HG02943 (cell line): ENCODE measurements around the gene NFIB.

Experiments used
- ATAC-seq: cut with Tn5 transposase; IDR thresholded peaks from one replicate; pipeline ENCODE4 v1.9.1; 2021; ENCODE audit warnings: mild to moderate bottlenecking, low read depth, moderate library complexity; ENCODE audit not compliant: unreplicated experiment

The NFIB gene

DNA sequence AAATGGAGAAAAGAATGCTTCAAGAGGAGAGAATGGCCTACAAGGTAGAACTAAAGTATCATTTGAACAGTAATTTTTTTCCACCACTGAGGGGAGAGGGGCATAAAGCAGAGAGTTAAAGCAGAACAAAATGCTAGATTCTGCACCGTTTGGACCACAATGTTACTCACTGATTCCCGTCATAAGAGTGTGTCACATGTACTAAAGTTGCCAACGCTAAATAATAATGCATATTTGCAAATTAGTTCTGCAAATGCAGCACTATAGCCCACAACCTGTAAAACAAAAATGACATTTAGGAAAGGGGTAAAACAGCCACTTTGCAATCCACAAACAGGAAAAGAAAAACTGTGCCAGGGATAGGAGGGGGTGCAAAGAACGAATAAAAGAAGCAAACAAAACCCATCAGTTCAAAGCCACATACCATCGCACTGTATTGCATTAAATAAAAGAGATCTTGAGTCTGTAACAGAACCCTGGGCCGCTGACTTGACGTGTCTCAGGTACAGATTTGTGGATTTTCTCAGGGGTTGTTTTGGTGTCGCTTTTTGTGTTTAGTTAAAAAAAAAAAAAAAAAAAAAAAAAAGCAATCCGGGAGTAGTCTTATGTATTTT is 7.7 kb upstream of the NFIB start:
- ATAC-seq: no peak

DNA sequence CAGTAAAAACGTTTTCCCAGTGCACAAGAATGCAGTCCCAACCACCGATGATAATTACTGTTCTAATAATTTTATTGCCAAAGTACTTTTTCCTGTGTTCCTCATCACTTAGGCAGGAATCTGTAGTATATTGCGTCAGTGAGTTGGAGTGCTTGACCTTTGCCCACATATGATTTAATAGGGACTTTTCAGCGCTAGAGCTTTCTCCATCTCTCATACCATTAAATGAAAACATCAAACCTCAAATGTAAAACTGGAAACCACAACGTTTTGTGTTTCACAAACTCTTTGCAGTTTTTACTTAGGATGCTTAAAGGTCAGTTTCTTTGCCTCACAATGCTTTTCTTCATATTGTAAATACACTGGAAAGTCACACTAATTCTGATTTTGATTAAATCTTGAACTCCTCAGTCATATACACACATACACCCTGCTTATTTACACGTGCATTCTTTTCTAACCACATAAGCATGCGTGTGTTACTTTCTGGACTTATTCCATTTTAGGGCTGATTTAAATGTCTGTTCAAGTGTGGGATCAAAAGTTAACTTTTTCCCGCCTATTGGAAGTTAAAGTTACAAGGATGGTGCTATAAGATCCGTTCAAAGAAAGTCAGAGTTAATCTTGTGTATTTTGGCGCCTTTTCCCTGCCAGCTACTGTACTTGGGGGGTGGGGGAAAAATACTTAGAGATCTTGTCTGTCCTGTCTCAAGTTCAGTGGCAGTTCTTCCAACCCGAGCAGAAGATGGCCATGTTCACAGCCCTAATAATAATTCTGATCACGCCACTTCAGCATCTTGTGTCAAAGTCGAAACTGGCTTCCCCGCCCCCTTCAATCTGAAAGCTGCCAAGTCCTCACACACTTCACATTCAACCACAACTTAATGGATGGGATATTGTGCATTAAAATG is 6.6 kb upstream of the NFIB start:
- no peak for ATAC-seq

DNA sequence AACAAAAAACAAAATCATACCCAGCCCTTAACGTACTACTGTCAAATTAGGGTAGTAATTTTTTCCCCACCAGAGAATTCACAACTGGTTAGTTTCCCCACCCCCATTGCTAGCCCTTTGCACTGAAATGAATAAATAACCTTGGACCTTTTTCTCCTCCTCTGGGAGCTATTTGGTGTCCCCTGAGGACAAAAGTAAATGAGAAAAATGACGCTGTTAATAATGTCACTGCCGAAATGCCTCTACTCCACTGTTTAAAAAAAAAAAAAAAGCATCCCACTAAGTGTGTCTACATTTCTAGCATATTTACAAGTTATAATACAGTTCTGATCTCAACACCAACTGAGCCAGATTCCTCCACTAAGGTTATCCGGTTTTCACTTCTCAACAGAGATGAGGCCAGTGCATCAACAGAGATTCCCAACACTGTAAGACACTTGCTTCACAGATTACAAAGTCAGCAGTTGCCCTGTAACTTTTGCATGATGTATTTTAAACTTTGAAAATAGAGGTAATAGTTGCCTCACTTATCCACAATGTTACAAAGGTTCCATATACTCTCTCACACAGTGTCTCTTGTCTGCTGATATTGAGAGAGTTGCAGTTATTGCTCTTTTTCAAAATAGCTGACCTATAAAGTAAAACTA is 5.1 kb upstream of the NFIB start:
- no peak for ATAC-seq

DNA sequence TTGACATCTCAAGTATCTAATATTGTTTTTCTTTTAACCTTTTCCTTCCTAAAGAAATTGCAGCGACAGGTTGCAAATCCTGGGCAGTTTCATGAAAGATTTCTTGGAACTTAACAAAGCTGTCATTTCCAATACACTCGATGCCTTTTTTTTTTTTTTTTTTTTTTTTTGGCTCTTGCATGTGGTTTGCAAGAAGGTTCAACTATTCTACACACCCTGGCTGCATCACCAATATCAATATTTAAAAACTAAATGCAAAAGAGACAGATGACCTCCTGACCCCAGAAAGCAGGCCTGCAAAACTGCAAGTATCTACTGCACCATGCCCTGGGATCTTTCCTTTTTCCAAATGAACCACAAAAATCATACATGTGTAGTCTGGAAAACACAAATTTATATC is 4.4 kb upstream of the NFIB start:
- no peak for ATAC-seq

DNA sequence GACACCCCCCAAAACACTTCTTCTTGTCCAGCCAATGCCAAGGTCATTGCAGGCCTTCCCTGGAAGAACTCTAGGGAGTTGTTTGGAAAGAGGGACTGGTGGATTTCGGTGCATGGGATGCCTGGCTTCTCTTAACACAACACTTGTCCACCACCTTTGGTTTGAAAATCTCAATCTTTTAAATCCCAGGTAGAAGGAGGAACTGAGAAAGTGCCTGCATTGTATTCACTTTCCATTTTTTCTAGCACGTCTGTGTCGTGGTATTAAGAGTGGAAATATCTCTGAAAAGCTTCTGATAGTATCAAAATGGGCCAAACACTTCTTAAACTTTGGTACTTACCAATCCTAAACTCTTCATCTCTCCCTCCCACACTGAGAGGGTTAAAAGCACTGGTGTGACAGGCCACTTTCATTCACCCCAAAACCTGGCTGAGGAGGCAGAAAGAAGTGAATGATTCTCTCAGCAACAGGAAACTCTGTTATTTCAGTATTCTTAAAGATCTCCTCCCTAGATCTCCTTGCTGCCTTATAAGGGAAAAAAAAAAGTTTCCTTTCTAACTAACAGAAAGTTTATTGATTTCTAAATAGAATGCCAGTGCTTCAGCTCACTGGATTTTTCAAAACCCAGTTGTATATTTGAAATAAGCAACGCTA is 3.9 kb upstream of the NFIB start:
- no peak for ATAC-seq

DNA sequence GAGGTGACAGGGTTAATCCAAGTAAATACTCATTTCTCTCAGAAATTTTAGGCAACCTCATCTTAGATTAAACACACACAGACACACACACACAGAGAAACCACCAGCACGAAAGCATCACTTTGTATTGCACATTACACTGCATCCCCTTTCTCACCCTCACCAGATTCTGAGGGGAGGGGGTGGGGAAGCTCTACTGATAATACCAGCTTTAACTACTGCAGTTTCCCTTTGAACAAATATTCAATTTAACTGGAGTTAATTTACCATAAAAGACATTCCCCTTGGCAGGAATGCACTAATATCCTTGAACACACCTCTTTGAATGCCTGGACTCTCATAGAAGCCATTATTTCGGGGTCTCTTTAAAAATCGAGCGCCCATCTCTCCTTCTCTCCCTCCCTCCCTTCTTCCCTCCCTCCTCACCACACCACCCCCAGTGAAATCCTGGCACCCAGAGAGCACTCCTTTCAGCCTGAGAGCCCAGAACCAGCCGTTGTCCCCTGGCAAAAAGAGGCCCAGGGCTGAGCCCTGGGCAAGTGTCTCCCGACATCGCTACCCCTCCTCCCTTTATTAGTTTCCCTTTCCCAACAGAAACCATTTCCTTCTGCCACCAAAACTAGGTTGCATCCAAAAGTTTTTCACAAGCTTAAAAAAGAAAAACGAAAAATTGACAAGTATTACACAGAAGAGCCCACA is 2.8 kb upstream of the NFIB start:
- no peak for ATAC-seq

DNA sequence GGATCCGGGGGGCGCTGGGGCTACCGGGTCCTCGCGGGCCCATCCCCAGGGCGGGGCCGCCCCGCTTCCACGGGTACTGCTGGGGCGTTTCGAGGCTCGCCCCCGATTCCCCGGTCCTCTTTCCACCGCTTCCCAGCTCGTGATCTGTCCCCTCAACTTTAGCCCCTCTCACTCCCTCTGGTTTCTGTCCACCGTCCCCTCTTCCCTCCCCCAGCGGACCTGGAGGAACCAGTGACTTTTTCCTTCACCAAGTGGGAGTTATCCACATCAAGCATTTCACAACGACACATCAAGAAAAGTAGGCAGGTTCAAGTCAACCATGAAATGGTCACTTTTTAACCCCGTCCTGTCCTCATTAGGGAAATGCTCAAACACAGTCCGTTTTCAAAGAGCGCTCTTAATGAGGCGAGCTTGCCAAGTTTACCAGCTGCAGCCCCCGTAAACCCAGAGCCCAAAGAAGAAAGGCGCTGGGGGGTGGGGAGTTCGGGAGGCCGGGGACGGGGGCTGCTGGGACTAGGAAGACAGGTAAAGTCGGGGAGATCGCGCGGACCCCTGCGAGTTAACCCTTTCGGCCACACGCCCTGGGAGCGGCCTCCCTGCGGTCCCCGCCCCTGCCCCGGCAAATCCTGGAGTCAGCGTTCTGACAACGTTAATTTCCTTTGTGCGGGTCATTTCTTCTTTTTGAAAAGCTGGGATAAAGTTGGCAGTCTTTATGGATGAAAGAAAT is 2.1 kb upstream of the NFIB start:
- ATAC-seq: no peak

DNA sequence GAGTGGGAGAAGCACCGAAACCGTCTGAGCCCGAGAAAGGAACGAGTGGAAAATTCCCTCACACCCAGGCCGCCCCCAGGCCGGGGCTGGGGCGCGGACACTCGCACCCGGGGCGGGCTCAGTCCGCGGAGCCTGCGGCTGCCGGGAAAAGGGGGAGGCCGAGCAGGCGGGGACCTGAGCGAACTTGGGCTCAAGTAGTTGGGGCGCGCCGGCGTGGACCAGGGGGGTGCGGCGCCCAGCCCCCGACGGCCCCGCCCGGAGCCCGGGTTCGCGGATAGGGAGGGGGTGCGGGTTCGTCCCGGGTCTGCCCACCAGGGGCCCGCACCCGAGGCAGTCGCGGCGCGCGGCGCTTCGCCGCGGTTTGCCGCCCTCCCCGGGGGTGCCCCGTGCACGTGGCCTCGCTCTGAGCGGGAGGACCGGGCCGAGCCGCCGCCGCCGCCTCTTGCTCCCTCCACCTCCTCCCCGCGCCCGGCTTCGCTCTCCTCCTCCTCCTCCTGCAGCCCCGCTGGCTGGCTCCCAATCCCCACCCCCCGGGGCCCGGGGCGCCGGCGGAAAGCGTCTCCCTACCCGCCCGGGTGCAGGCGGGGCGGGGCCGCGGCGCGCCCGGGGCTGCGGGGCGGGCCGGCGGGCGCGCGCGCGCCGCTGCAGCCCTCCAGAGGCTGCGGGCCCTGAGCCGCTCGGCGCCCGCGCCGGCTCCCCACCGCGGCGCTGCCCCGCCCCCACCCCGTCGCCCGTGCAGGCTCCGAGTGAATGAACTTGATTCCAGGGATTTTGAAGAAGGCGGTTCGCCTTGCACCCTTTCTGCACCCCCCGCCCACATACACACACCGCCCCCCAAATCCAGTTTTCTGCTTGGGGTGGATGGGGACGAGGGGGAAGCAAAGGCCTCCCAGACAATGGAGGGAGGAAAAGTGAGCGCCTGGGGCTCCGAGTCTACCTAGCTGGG is 1.3 kb upstream of the NFIB start:
- no peak for ATAC-seq

DNA sequence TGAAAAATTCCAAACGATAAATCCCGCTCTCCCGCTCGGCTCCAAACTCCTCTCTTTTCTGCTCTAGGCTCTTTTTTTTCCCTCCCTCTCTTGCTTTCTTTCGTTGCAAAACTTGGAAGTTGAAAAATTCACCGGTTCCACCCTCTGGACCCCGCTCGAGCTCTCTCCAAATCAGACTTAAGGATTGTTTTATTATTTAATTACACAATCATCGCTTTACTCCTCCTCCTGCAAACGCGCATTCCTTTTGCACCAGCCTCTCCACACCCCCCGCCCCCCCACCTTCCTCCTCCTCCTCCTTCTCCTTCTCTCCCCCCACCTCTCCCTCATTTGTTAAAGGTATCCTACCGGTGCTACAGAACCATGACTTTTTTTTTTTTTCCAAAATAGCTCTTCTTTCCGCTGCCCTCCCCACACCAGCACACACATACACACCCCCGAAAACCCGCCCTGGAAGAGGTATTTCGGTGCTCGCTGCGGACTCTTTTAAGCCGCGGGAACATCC is 535 bp upstream of the NFIB start:
- ATAC-seq: no peak

DNA sequence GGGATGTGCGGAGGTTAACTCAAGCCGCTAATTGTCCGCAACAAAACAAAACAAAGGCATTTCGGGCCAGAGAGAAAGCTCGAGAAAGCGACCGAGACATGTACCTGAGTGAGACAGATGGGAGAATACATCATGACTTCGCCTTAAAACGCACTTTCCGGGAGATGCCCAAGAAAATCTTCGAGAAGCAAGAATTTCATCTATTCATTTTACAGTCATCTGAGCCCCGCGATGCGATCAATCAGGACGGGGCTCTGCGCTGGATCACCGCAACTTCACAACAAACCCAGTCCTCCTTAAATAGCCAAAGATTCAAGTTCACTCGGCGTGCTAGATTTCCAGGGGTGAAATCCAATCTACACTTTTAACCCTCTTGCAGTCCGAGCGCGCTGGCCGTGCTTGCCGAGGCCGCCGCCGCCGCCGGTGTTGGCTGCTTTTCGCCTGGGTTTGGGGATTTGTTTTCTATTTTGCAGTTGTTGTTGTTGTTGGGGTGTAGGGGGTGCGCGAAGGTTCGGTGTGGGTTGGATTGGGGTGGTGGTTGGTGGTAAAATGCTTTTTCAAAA is 482 bp downstream of the NFIB start:
- ATAC-seq: no peak

DNA sequence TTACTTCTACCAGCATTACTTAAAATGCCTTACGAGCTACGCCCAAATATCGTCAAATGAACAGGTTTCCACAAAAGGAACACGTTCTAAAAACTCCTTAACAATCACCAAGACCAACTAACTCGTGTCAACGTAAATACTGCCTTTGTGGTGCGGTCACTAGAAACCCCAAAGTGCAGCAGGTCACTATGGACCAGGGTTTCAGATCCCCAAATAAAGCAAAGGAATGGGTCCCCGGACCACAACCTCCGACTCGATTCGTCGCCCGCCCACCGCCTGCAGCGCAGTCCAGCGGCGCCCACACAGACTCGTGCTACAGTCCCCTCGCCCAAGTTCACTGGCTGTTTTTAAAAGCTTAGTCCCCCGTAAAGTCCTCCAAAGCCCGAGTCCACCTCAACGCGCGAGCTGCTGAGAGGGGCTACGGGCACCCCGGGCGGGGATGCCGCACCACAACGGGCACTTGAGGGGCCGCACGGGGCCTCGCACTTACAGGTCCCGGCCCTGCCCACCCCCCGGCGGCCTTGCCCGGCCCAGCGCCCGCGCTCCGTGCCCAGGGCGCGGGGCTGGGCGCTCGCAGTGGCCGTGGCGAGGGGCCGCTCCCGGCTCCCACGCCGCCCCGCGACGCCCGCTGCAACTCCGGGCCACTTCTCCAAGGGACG is 1.1 kb downstream of the NFIB start:
- ATAC-seq: no peak

DNA sequence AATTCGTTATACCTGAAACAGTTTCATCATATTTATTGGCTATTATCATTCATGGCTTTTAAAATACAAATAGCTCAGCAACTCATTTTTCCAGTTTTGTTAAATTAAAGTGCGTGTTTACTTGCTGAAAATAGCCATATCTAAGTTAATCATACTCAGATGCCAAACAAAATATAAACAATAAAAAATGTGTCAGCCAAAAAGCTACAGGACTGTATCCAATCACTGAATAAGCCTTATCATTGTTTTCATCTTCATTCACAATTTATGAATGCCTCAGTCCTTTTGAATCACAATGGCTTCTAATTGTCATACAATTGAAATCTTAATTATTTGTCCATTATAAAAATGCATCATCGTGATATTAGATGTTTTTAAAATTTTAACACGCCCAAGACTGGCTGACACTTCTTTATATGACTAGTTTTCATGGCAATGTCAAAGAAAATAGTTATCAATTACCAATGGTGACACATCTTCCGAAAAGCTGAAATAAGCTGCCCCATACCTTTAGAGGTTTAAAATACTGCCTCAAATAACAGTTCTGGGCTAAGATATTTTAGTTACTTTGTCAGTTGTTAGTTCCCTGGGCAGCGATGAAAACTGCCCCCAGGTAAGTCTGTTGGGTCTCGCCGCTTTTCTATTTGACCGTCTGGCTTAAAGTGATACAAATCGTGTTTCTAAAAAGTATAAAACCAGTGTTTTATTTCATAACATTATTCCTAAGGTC is 1.8 kb downstream of the NFIB start:
- no peak for ATAC-seq

DNA sequence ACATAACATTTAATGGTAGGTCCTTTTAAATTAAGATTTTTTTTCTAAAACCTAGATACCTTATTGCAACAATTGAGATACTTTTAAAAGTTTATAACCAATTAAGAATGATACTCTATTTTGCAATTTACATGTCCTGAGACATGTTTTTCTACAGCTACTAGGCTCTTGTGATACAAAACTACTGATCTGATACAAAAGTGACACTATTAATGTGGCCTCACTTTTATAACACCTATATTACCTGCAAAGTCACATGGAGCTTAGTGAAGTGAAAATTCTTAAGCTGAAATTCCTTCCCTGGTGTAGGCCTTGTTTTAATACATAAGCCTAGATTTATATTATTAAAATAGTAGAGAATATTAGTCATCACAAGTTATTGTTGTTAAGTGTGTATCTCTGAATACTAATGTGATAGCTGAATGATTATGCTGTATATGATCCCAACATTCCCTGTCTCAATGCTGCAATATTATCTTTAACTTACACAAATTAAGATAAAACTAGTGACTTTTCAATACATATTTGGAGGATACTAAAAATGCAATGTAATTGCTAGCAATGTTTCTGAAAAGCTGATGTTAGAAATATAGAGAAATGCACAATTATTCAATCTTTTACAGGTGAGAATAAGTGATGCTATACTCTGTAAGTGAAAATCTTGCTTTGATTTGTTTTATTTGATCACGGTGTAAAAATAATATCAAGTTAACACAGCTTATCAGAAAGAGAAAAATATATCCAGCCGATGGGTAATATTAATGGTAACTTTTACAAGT is 2.6 kb downstream of the NFIB start:
- ATAC-seq: no peak

DNA sequence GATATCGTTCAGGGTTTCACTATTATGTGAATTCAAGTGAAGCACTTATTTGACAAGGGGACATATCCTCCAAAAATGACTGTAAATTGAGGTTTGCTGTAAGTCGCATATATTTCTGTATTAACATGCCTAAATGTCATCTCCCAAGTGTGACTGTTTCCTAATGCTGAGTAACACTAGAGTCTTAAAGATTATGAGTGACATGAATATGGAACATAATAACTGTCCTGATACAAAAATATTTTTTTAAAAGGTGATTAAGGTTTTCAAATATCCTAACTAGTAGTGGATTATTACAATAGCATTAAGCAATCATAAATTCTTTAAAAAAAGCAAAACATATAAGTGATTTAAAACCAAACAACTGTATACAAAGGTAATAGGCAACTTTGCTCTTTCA is 3.6 kb downstream of the NFIB start:
- ATAC-seq: no peak

DNA sequence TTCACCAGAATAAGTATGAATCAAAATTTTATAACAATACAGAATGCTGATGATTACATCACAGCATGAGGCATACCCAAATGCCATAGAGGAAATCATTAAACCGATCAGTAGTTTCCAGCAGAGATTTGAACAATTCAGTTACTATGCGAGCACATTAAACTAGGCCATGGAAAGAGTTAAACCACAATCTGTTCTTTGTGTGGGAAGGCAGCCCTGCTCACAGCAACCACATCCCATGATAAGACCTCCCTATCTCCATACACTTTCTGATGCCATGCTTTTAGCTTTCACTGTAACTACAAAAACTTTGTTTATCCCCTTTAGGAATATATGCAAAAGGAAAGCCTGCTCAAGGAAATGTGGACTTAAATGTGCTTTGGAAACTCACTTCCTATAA is 4.5 kb downstream of the NFIB start:
- ATAC-seq: no peak

DNA sequence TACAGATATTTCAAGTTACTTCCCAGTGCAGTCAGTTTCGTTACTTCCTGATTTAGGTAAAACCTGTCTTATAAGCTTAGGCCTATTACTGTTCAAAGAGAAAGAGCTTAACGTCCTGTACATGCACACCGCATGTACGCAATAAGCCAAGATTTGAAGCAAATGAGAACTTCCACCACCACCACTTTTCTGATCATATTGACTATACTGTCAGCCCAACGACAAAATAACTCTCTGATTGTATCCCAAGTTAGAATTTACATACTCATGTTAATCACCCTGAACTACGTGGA is 5.1 kb downstream of the NFIB start:
- no peak for ATAC-seq
